ENCODE results near the gene ANO10. TPM values are rescaled to one million over a fixed set of nuclear protein-coding genes. Genes with fewer than 3 reads are reported as not detected.

ANO10 gene
- total RNA-seq, 2 donors from 2014 or later, result 9.6 to 11.3 TPM

- no peak overlapping the region for H3K4me3 ChIP-seq
- no peaks in the 10 kb centered on the region for H3K27me3 ChIP-seq
- no peak for DNase-seq (ENCODE audit: low spot score)
- H3K36me3 ChIP-seq, result no peaks in the 10 kb centered on the region
- TF ChIP-seq, protein P1, sequence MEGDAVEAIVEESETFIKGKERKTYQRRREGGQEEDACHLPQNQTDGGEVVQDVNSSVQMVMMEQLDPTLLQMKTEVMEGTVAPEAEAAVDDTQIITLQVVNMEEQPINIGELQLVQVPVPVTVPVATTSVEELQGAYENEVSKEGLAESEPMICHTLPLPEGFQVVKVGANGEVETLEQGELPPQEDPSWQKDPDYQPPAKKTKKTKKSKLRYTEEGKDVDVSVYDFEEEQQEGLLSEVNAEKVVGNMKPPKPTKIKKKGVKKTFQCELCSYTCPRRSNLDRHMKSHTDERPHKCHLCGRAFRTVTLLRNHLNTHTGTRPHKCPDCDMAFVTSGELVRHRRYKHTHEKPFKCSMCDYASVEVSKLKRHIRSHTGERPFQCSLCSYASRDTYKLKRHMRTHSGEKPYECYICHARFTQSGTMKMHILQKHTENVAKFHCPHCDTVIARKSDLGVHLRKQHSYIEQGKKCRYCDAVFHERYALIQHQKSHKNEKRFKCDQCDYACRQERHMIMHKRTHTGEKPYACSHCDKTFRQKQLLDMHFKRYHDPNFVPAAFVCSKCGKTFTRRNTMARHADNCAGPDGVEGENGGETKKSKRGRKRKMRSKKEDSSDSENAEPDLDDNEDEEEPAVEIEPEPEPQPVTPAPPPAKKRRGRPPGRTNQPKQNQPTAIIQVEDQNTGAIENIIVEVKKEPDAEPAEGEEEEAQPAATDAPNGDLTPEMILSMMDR (IDR thresholded peaks at IDR 0.05), result no peak
- H3K27ac ChIP-seq, result peak overlapping the region; percentile 16 to 91
- peaks cover 0 to 11% of the 10 kb centered on the region in 2 donors for H3K9me3 ChIP-seq
- peaks cover 0 to 22% of the 10 kb centered on the region in 2 donors for H3K4me1 ChIP-seq
Observed at GRCh38 chr3:43423142-43423541, 198.7 kb downstream of the ANO10 start.

GRCh38 chr3:43418601-43419272 lies 203.1 kb downstream of the ANO10 start:
- peak; percentile 64 for DNase-seq (ENCODE audit: low spot score)
- TF ChIP-seq, protein P1 (IDR thresholded peaks at IDR 0.05), result no peak
- Histone ChIP-seq H3K27me3 (no peaks in the 10 kb centered on the region), H3K27ac (peak overlapping the region in 1 of 2 donors; percentile 9), H3K4me3 (no peak overlapping the region), H3K9me3 (no peaks in the 10 kb centered on the region), H3K36me3 (no peaks in the 10 kb centered on the region), H3K4me1 (peaks cover 0 to 22% of the 10 kb centered on the region in 2 donors)

DNA sequence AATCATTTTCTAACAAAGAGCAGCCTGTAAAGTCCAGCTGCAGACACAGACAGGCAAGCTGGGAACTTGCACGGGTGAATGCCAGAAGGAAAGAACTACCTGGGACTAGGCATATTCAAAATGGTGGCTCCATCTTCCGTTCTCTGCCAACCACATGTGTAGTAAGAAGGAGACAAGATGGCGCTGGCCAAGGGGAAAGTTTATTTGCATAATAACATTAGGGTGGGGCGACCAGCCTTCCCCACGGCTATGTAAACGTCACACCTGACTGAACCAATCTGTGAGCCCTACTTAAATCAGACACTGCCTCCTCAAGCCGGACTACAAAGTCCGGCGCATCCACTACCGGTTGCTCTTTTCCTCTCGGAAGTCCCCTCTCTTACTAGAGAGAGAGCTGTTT lies 204.7 kb downstream of the ANO10 start:
- no peak overlapping the region for H3K27ac ChIP-seq
- DNase-seq (ENCODE audit: low spot score), result no peak
- H3K9me3 ChIP-seq, result no peaks in the 10 kb centered on the region
- H3K4me1 ChIP-seq, result peaks cover 0 to 7% of the 10 kb centered on the region in 2 donors
- H3K36me3 ChIP-seq, result no peaks in the 10 kb centered on the region
- TF ChIP-seq, protein P1 (IDR thresholded peaks at IDR 0.05), result no peak
- no peaks in the 10 kb centered on the region for H3K27me3 ChIP-seq
- H3K4me3 ChIP-seq, result no peak overlapping the region

DNA sequence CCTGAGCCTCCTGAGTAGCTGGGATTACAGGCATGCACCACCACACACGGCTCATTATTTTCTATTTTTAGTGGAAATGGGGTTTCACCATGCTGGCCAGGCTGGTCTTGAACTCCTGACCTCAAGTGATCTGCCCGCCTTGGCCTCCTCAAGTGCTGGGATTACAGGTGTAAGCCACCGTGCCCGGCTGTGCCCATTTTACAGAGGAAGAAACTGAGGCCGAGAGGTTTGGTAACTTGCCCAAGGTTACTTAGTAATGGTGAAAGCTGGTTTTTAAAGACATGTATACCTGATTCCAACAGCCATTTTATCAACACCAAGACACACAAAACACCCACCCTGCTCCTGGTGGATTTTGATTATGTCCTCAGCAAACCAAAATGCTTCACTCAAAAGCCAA lies 206.7 kb downstream of the ANO10 start:
- TF ChIP-seq, protein P1 (IDR thresholded peaks at IDR 0.05), result no peak
- Histone ChIP-seq H3K27me3 (no peaks in the 10 kb centered on the region), H3K4me3 (no peak overlapping the region), H3K36me3 (no peaks in the 10 kb centered on the region), H3K4me1 (peaks cover 0 to 7% of the 10 kb centered on the region in 2 donors), H3K9me3 (no peaks in the 10 kb centered on the region), H3K27ac (no peak overlapping the region)
- no peak for DNase-seq (ENCODE audit: low spot score)

- H3K4me1 ChIP-seq, result peaks cover 0 to 2% of the 10 kb centered on the region in 2 donors
- TF ChIP-seq, protein P1 (IDR thresholded peaks at IDR 0.05), result no peak
- no peak overlapping the region for H3K4me3 ChIP-seq
- H3K9me3 ChIP-seq, result no peaks in the 10 kb centered on the region
- no peak overlapping the region for H3K27ac ChIP-seq
- DNase-seq (ENCODE audit: low spot score), result no peak
- no peaks in the 10 kb centered on the region for H3K36me3 ChIP-seq
- no peaks in the 10 kb centered on the region for H3K27me3 ChIP-seq
Observed at GRCh38 chr3:43413676-43414368, 208.0 kb downstream of the ANO10 start.
